IPS-15b (cell line): Measurements from ENCODE around the gene NUDT19.

Experiments
- H3K27me3 ChIP-seq: one replicate; pipeline ENCODE4 v1.6.1; 2013; ENCODE audit warnings: low read length; ENCODE audit not compliant: control insufficient read depth, insufficient read depth
- H3K36me3 ChIP-seq: one replicate; pipeline ENCODE4 v1.6.1; 2013; ENCODE audit warnings: low read length; ENCODE audit not compliant: control insufficient read depth, insufficient read depth
- H3K4me1 ChIP-seq: one replicate; pipeline ENCODE4 v1.6.1; 2013; ENCODE audit warnings: mild to moderate bottlenecking, low read length; ENCODE audit not compliant: control insufficient read depth, insufficient read depth
- H3K4me3 ChIP-seq: one replicate; pipeline ENCODE4 v1.5.1; 2013; ENCODE audit warnings: low read depth, low read length
- H3K9ac ChIP-seq: one replicate; pipeline ENCODE4 v1.6.1; 2013; ENCODE audit warnings: low read depth, mild to moderate bottlenecking, low read length
- H3K9me3 ChIP-seq: one replicate; pipeline ENCODE4 v1.6.1; 2013; ENCODE audit warnings: mild to moderate bottlenecking, low read length; ENCODE audit not compliant: control insufficient read depth, insufficient read depth

Gene NUDT19

DNA sequence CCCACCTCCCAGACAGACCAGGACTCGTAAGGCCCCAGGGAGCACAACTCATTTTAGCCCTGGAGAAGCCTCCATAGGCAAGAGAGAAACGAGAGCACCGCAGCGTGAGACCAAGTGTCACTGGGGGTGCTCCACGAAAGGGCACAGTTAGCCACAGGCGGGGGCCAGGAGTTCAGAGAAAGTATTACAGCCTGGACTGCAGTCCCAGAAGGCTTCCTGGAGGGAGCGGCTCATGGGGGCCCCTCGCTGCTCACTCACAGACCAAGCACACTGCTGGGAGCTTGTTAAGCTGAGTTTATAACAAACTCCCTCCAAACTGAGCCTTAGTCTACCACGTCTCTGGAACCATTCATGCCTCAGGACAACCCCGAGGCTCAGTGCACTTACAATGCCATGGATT is 33.1 kb upstream of the NUDT19 start:
- Histone ChIP-seq H3K9me3 (no peaks in the 10 kb centered on the region), H3K36me3 (peaks cover 12% of the 10 kb centered on the region), H3K9ac (no peak overlapping the region), H3K27me3 (no peaks in the 10 kb centered on the region), H3K4me1 (no peaks in the 10 kb centered on the region), H3K4me3 (no peak overlapping the region)

GRCh38 chr19:32661318-32661717 is 30.3 kb upstream of the NUDT19 start:
- Histone ChIP-seq H3K4me1 (no peaks in the 10 kb centered on the region), H3K9ac (no peak overlapping the region), H3K27me3 (no peaks in the 10 kb centered on the region), H3K36me3 (peaks cover 4% of the 10 kb centered on the region), H3K4me3 (no peak overlapping the region), H3K9me3 (no peaks in the 10 kb centered on the region)

- Histone ChIP-seq H3K36me3 (peaks cover 7% of the 10 kb centered on the region), H3K4me3 (no peak overlapping the region), H3K27me3 (no peaks in the 10 kb centered on the region)
Measured at GRCh38 chr19:32662186-32662585, 29.4 kb upstream of the NUDT19 start.

DNA sequence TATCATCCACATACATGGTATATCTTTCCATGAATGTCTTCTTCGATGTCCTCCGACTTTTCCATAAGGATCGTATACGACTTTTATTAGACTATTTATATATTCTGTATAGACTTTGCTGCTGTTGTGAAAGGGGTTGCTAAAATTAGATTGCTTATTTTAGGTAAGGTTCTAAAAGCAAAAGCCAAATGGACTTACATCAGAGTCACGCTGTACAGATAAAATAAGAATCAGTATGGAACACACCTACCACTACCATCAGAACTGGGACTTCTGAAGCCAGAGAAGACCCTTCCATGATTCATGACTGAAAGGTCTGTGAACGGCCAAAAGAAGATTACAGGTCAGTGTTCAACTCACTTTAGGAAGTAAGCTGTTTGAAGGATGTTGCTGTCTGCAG is 25.5 kb upstream of the NUDT19 start:
- Histone ChIP-seq H3K36me3 (peaks cover 2% of the 10 kb centered on the region), H3K9me3 (no peaks in the 10 kb centered on the region), H3K27me3 (no peaks in the 10 kb centered on the region), H3K9ac (no peak overlapping the region), H3K4me1 (no peaks in the 10 kb centered on the region), H3K4me3 (no peak overlapping the region)

More at GRCh38 chr19:32662186-32662585, 29.4 kb upstream of the NUDT19 start:
- H3K9me3 ChIP-seq = no peaks in the 10 kb centered on the region
- no peak overlapping the region for H3K9ac ChIP-seq
- no peaks in the 10 kb centered on the region for H3K4me1 ChIP-seq

DNA sequence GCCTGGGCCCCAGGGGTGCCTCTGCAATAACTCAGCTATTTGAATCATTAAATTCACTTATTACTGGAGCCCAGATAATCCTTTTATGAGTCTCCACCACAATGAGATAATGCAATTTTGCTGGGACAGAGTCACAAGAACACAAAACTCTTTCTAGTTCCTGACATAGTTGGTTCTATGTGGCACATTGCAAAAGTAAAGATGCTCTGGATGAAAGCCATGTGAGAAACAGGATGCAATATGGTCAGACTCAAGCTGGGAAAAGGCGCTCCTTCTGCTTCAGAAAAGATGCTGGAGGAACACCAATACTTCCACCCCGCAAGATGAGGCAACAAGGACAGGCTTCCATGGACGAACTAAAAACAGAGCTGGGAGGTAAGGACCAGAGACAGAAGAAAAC is 22.3 kb upstream of the NUDT19 start:
- Histone ChIP-seq H3K27me3 (no peaks in the 10 kb centered on the region), H3K36me3 (peaks cover 2% of the 10 kb centered on the region), H3K4me1 (peaks cover 2% of the 10 kb centered on the region), H3K9me3 (no peaks in the 10 kb centered on the region), H3K4me3 (no peak overlapping the region), H3K9ac (no peak overlapping the region)

DNA sequence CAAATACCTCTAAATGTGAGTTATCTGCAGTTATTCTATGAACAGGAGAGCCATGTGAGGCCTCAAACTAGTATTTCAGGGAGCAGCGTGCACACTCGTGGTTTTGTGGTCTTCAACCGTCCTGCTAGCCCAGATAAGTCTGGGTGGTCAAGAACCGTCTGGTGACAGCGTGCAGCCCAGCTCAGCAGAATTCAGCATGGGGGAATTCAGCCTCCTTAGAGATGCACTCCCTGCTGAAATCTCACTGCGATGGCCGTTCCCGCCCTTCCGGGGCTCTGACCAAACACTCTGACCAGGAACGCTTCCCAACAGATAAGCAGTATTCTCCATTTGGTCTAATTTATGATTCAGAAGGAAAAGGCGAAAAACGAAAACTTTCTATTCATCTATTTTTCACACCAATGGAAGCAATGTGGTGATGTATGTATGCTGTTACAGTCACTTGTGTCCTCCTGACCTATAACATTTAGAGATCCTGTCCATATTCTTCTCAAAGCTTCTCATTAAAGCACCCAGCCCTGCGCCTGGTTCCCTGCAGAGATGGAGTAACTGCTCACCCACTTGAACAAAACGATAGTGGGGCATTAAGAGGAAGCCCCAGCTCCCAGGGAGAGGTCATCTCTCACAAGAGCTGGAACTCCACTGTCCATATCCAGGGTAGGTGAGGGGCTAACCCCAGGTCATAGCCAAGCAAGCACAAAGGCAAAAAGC is 19.6 kb upstream of the NUDT19 start:
- Histone ChIP-seq H3K9me3 (no peaks in the 10 kb centered on the region), H3K9ac (no peak overlapping the region), H3K36me3 (peaks cover under 1% of the 10 kb centered on the region), H3K4me3 (no peak overlapping the region), H3K27me3 (peaks cover 14% of the 10 kb centered on the region), H3K4me1 (peaks cover 2% of the 10 kb centered on the region)

DNA sequence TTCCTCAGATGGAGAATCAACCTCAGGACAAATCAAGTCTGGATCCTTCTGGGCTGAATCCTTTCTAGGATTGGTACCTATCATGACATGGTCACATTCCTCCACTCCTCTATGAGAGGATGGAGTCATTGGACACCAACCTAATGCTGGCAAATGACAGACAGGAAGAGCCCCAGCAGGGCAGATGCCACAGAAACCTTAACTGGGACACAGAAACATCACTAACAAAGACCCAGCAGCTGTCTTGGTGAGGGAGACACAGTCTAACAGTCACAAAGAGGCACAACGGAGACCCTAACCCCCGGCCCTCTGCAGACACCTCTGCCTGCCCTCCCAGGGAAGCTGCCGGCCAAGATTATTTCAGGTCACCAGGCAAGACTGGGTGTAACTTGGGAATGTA is 18.8 kb upstream of the NUDT19 start:
- H3K9ac ChIP-seq = no peak overlapping the region
- no peaks in the 10 kb centered on the region for H3K9me3 ChIP-seq
- peaks cover 2% of the 10 kb centered on the region for H3K4me1 ChIP-seq
- no peak overlapping the region for H3K4me3 ChIP-seq
- no peaks in the 10 kb centered on the region for H3K36me3 ChIP-seq
- H3K27me3 ChIP-seq = peaks cover 21% of the 10 kb centered on the region

DNA sequence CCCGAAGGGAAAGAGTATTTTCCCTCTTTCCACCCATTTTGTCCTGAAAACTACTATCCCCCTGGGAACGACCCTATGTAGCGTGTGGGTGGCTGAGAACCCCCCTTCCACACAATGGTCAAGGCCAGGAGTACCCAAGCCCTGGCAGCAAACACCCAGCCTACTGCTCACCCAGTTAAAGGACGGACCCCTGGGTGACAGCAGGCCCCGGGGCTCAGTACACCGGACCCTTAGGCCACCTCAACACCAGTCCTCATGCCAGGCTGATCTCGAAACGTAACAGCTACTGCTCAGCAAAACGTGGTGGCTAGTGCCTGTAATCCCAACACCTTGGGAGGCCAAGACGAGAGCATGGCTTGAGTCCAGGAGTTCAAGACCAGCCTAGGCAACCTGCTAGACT is 18.0 kb upstream of the NUDT19 start:
- no peak overlapping the region for H3K9ac ChIP-seq

GRCh38 chr19:32674153-32674930 is 17.3 kb upstream of the NUDT19 start:
- peak overlapping the region; percentile 73 for H3K9ac ChIP-seq
- no peaks in the 10 kb centered on the region for H3K9me3 ChIP-seq
- H3K4me1 ChIP-seq = peaks cover 2% of the 10 kb centered on the region
- no peaks in the 10 kb centered on the region for H3K36me3 ChIP-seq
- peak overlapping the region; percentile 79 for H3K4me3 ChIP-seq
- H3K27me3 ChIP-seq = peaks cover 26% of the 10 kb centered on the region

More for the DNA sequence above, 18.0 kb upstream of the NUDT19 start:
- Histone ChIP-seq H3K36me3 (no peaks in the 10 kb centered on the region), H3K27me3 (peaks cover 24% of the 10 kb centered on the region), H3K4me3 (peak overlapping the region; percentile 79), H3K4me1 (peaks cover 2% of the 10 kb centered on the region), H3K9me3 (no peaks in the 10 kb centered on the region)

DNA sequence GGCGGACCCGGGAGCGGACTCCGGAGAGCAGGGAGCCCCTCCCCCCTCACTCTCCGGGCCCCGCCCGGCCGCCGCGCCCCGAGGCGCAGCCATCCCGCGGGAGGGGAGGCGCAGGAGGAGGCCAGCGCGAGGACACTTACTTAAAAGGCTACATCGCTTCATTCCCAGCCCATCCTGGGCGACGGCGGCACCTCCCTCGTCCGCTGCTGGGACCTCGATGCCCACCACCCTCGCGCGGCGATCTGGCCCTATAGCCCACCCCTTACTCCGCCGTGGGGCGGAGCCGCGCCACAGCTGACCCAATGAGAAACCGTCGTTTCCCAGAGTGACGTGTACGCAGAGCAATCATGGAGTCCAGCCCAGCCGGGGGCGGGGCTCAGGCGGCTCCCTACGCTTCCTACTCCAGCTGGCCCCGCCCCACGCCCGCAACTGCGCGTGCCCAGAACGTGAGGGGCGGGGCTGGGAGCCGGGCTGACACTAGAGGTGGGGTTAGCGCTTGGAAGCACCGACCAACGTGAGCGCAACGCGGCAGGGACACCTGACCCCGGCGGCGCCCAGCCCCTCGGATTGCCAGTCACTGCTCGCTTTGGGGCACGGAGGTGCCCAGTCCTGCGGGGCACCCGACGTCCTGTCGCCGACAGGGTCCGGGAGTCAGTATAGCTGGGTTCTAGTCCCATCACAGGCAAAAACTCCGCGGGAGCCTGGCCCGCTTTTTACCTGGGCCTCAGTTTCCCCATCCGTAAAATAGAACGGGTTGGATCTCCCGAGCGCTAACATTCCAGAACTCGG is 16.5 kb upstream of the NUDT19 start, which contains the start of gene ANKRD27:
TSS of gene ANKRD27 (minus strand) at position 250 of the 789 bp plus-strand sequence. CDS start 16,165 bp downstream, outside the sequence.
- Histone ChIP-seq H3K9me3 (no peaks in the 10 kb centered on the region), H3K27me3 (peaks cover 26% of the 10 kb centered on the region), H3K36me3 (no peaks in the 10 kb centered on the region), H3K4me3 (peak within 1 kb of the TSS; percentile 79), H3K9ac (peak within 1 kb of the TSS; percentile 73), H3K4me1 (peaks cover 2% of the 10 kb centered on the region)

DNA sequence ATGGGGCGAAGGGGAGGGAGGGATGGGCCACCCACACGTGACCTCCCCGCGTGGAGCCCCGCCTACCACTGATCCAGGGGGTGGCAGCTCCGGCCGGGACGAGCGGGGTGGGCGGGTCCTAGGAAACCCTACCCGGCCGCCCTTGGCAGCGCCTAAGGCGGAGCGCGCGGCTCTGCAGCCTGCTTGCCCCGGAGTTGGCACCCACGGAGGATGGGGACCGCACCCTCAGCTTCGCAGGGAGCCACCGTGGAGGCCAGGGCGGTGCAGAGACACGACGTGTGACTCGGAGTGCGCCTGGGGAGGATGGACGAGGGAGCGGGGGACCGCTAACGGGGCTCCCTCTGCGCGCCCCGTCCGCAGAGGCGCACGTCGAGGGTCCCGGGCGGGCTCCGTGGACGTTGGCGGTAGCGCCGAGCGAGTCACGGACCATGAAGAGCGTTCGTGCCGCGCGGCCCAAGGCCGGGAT is 15.9 kb upstream of the NUDT19 start, which contains the start of gene RGS9BP:
TSS of gene RGS9BP (plus strand) at position 129 of the 466 bp plus-strand sequence. CDS start 416 bp downstream, outside the sequence.
- Histone ChIP-seq H3K27me3 (peaks cover 26% of the 10 kb centered on the region), H3K4me1 (peaks cover 2% of the 10 kb centered on the region), H3K9me3 (no peaks in the 10 kb centered on the region), H3K36me3 (no peaks in the 10 kb centered on the region), H3K9ac (no peak within 1 kb of the TSS), H3K4me3 (peak within 1 kb of the TSS; percentile 79)
